ENCODE measurements around the gene SUZ12.
"Not testable (repeated sequence)": the region's sequence is repeated elsewhere in the genome, so short reads cannot be mapped to it uniquely, and the experiment has no call there.

Gene SUZ12

GRCh38 chr17:31936615-31937609 is at the start of gene SUZ12:
SUZ12 (plus strand) TSS chr17:31937007; CDS start chr17:31937247, 240 bp downstream.
- peak; percentile 91 for DNase-seq (ENCODE audit: low read depth)

DNA sequence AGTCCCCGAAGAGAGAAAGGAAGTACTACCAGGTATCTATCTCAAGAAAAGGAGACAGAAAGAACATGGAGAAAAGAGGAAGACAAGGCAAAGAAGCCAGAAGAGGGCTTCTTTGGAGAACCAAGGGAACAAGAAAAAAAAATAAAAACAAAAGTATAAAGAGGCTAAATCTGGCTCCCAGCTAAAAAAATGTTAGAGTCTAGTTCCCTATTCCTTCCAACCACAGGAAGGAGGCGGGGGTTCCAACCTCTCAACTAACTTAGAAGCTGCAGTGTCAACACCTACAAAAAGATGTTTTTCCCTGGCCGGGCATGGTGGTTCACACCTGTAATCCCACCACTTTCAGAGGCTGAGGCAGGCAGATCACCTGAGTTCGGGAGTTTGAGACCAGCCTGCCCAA is 48.7 kb upstream of the SUZ12 start:
- DNase-seq (ENCODE audit: low read depth) = no peak

DNA sequence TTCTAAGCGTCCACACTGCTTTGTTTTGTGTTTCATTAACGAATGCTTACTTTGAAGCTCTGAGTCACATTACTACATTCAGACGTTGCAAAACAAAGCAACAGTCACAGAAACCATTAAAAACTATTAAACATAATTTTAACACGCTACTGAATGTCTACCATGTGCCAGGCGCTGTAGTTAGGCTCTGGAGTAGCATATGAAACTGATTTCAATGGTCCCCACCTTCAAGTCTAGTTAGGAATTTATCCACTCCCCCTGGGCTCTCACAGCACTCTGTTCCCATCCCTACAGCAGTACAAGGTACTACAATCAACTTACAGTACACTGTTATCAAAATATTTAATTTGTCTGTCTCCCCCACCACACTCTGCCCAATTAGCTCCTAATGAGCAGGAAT is 35.9 kb upstream of the SUZ12 start:
- peak; percentile 39 for DNase-seq (ENCODE audit: low read depth)

DNA sequence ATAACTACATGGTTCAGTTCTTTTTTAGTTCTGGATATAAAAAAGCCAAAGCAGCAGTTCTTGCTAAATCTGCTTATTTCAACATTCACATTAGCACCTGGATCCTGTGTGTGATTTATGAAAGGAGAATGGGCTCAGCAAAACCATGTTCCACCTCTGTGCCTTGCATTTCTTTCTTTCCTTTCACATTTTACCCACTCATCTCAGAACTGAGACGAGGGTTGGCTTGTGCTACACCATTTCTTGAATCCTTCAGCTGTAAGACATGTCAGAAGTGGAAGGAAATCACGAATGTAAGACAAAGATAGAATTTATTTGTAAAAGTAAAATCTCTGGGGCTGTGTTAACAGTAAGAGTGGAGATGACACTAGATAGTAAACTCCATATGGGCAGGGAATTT is 34.1 kb upstream of the SUZ12 start:
- no peak for DNase-seq (ENCODE audit: low read depth)

DNA sequence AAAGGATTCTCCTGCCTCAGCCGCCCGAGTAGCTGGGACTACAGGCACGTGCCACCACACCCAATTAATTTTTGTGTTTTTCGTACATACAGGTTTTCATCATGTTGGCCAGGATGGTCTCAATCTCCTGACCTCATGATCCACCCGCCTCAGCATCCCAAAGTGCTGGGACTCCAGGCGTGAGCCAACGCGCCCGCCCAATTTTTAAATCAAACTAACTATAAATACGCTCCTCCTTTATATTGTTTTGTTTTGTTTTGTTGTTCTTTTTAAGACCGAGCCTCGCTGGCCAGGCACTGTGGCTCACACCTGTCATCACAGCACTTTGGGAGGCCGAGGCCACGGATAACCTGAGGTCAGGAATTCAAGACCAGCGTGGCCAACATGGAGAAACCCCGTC is 33.4 kb upstream of the SUZ12 start:
- no peak for DNase-seq (ENCODE audit: low read depth)

DNA sequence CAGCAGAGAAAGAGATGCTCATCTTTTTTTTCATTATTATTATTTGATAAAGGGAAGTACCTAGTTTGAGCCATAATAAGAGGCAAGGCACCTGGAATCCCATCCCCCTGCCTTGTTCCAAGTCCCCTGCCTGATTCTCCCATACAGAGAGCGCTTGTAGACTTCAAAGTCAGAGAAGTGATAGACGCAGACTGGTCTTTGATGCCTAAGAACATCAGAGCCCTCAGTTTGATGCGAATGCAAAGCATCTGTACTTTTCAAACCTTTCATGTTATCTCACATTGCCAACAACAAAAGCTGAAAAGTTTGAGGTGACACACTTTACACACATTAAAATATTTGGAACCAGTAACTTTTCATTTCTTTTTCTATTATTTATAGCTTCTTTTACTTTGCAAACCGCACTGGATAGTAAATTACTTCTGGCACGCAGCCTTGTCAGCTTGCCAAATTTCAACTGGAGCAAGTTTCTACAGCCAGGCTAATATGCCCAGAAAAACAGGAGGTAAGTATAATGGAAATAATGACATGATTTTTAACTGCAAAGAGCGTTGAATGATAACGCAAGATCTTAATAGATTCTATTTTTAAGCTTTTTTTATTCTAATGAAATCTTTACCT is 29.4 kb upstream of the SUZ12 start:
- DNase-seq (ENCODE audit: low read depth) = peak; percentile 70

- no peak for DNase-seq (ENCODE audit: low read depth)
Measured at GRCh38 chr17:31908386-31908785, 28.4 kb upstream of the SUZ12 start.

DNA sequence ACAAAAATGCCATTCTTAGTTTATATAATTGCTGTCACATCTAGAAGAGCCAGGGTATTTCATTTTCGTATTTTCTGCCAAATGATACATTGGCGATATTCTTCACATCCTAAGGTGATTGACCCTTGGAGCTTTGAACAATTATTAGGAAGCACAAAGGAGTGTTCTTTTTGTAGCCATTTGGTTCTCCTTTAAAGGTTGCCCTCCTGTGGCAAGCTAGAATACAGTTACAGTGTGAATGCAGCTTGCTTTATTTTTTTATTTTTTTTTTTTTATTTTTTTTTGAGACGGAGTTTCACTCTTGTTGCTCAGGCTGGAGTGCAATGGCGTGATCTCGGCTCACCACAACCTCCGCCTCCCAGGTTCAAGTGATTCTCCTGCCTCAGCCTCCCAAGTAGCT is 24.1 kb upstream of the SUZ12 start:
- DNase-seq (ENCODE audit: low read depth) = not testable (repeated sequence)

GRCh38 chr17:31915456-31916100 is 21.2 kb upstream of the SUZ12 start:
- DNase-seq (ENCODE audit: low read depth) = no peak

DNA sequence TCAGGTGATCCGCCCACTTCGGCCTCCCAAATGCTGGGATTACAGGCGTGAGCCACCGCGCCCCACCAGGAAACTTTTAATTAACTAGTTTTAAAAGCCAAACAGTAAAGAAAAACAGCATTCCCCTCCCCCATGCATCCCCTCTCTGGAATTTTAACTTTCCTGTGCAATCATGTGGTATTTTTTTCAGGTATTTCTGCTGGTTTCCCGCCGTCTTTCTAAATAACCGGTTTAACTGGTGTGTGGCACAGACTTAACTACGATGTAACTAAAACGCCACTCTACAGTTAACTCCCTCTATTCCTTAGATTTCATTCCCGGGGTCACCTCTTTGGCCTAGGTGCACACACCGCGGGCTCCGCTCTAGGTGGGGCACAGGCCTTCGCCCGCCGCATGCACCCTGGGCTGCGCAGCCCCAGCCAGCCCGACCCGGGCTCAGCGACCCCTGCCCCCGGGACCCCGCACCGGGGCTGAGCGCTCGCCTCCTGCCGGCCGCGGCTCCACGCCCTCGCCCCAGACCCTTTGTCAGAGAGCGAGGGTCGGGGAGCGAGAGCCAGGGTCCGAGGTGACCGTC is 20.2 kb upstream of the SUZ12 start:
- DNase-seq (ENCODE audit: low read depth) = no peak

DNA sequence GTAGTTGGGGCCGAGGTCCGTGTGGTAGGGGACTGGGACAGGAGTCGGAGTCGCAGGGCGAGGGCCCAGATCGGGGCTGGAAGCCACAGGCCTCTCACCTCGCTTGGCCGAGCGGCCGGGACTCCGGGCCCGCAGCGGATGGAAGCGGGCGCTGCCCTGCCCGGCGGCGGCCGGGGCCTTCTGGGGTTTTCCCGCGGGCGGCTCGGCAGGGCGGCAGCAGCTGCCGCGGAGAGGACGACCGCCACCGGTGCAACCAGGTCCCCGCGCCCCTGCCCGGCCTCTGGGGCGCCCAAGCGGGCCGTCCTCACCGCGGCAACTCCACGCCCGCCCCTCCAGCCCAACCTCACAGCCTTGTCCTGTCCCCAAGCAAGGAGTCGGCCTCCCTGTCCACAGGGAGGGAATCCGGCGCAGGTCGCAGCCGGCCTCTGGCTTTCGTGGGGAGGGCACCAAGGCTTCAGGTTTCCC is 19.7 kb upstream of the SUZ12 start:
- DNase-seq (ENCODE audit: low read depth) = no peak

GRCh38 chr17:31917721-31918120 is 19.1 kb upstream of the SUZ12 start:
- DNase-seq (ENCODE audit: low read depth) = not testable (repeated sequence)

GRCh38 chr17:31918701-31919128 is 18.1 kb upstream of the SUZ12 start:
- no peak for DNase-seq (ENCODE audit: low read depth)

DNA sequence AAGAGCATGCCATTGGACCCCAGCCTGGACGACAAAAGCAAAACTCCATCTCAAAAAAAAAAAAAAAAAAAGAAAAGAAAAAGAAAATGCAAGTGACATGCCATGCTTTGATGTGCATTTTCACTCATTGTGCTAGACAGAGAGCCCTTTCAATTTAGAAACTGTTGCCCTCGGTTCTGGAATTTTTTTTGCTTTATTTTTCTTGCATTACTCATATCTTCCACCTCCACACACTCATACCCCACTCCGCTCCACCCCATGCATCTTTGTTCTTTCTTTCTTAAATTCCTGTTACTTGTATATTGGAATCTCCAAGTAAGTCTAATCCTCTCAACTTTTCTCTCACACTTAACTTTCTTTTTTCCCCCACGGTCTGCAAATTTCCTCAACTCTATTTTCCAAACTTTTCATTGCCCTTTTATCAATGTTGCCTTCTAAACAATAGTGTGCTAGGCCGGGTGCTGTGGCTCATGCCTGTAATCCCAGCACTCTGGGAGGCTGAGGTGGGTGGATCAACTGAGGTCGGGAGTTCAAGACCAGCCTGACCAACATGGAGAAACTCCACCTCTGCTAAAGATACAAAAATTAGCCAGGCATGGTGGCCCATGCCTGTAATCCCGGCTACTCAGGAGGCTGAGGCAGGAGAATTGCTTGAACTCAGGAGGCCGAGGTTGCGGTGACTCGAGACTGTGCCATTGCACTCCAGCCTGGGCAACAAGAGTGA is 16.8 kb upstream of the SUZ12 start:
- peak; percentile 22 for DNase-seq (ENCODE audit: low read depth)

DNA sequence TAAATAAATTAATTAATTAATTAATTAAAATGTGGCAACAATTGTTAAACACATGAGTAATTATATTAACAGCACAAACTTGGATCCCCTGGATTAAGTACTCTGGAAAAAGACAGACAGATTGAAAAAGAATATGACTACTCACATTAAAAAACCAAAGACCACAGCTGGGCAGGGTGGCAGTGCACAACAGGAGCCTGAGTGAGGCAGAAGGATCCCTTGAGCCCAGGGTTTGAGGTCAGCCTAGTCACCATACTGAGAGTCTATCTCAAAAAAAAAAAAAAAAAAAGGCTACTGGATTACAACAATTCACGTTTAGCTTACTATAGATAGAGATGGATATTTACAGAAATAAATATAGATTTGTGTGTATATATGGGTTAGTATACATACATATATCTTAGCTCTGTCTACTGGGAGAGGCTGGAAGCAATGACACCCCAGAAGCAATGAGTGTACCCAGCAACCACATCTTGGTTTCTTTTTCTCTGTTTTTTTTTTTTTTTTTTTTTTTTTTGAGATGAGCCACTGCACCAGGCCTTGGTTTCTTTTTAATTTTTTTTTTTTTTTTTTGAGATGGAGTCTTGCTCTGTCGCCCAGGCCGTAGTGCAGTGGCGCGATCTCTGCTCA is 10.6 kb upstream of the SUZ12 start:
- no peak for DNase-seq (ENCODE audit: low read depth)

DNA sequence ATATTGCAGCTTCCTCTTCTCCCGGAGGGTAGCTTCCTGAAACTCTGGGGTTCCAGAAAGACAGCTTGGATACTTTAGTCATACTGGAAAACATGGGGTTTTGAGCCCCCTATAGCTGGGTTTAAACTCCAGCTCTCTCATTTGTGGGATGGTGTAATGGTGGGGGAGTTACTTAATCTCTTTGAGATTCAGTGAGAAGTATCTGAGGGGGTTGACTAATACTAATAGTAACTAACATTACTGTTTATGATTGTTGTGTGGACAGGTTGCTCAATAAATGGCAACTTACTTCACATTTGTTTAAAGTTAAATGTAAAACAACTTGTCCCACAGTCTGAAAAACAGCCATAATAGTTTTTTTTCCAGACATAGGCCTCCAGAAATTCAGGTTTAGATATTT is 5.1 kb upstream of the SUZ12 start:
- DNase-seq (ENCODE audit: low read depth) = peak; percentile 59

- DNase-seq (ENCODE audit: low read depth) = no peak
Measured at GRCh38 chr17:31935512-31935911, 1.3 kb upstream of the SUZ12 start.

GRCh38 chr17:31937926-31938641 is 1.3 kb downstream of the SUZ12 start:
- DNase-seq (ENCODE audit: low read depth) = not testable (repeated sequence)

DNA sequence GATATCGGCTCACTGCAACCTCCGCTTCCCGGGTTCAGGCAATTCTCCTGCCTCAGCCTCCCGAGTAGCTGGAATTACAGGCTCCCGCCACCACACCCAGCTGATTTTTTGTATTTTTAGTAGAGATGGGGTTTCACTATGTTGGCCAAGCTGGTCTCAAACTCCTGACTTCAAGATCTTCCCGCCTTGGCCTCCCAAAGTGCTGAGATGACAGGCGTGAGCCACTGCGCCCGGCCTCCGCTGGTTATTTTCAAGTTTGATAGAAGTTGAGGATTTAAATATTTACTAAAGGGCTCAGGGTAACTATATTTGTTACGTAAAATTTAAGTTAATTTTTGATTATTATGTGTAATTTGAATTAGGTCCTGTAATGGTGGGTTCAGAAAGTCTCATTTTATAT is 5.1 kb downstream of the SUZ12 start:
- not testable (repeated sequence) for DNase-seq (ENCODE audit: low read depth)

DNA sequence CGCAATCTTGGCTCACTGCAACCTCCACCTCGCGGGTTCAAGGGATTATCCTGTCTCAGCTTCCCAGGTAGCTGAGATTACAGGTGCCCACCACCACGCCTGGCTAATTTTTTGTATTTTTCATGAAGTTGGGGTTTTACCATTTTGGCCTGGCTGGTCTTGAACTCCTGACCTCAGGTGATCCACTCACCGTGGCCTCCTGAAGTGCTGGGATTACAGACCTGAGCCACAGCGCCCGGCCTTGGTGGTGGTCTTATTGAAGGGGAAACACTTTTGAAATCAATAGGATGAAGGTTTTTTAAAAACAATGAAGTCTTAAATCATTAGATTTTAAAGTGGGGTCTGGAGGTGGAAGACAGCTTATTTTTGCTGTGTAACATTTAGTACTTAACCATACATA is 5.6 kb downstream of the SUZ12 start:
- not testable (repeated sequence) for DNase-seq (ENCODE audit: low read depth)

Measured in amniotic epithelial cell (primary cell).